Aorta (tissue), 4 donors: Measurements from ENCODE around the gene CDH23. TPM values are rescaled to one million over a fixed set of nuclear protein-coding genes. Genes with fewer than 3 reads are reported as not detected.

Experiments used
- microRNA-seq, 2 donors: library from miRNA; unstranded; fragments of <30 nt; microRNA quantifications; one replicate each; pipeline ENCODE4 v1.2.0, GENCODE V29; 2020
- polyA plus RNA-seq, 2 donors: library from polyadenylated mRNA; stranded (reverse); fragments of 200-250 nt; gene quantifications; one replicate each; pipeline ENCODE4 v1.2.3, GENCODE V29; 2013
- total RNA-seq, 2 donors: library from RNA; stranded (reverse); fragmentation: NEBNext Ultra II Directional; extraction: Animal tissue kit (Norgen Biotek cat#: 25700); gene quantifications; one replicate each; pipeline ENCODE4 v1.2.1, GENCODE V29; 2021
- donor health status: healthy with polysubstance abuse.
- donor health status: Bipolar disorder and iron deficiency.
- donor health status: DM: no; HTN: no; CAD: no.
- donor health status: DM: yes; HTN: yes; CAD: no.

The CDH23 gene
- total and polyA plus RNA-seq, 4 donors, result 0.50 to 16.6 (median 7.3) TPM

Small RNA genes lying within 50 kb of the gene (microRNA-seq; reads per million reads assigned to microRNA genes)
- gene MIR7152, result 0 reads per million in 2 donors

Other genes starting within 250 kb of the CDH23 start
- 10 to 100 TPM in 1 of 2 donors, 1 to 10 TPM in 1; 7.9 to 13.0 TPM for gene UNC5B, start 184.3 kb upstream of the CDH23 start, total RNA-seq
- gene UNC5B, start 184.3 kb upstream of the CDH23 start, polyA plus RNA-seq, result 1 to 10 TPM; 2.9 to 9.1 TPM
- 1 to 10 TPM; 5.3 to 8.8 TPM for gene SLC29A3, start 77.7 kb upstream of the CDH23 start, total RNA-seq
- 1 to 10 TPM; 2.4 to 3.6 TPM for gene SLC29A3, start 77.7 kb upstream of the CDH23 start, polyA plus RNA-seq